Keratinocyte (primary cell): Measurements from ENCODE around the gene USF3. TPM values are rescaled to one million over a fixed set of nuclear protein-coding genes. Genes with fewer than 3 reads are reported as not detected.

Experiments
- DNase-seq: peaks from one replicate; pipeline ENCODE4 v3.0.0-alpha.2; 2011; ENCODE audit warnings: low read depth, missing footprints, low spot score
- FAIRE-seq: peaks from 2 replicates; lab custom pipeline; 2011; peaks lifted over from hg19 to GRCh38; lab: Jason Lieb, UNC
- H2AFZ ChIP-seq: 2 replicates; pipeline ENCODE4 v1.6.0; 2012; ENCODE audit warnings: low read length, control low read depth, inconsistent platforms; ENCODE audit not compliant: control insufficient read depth
- H3K27ac ChIP-seq: 2 replicates; pipeline ENCODE4 v1.5.1; 2011; ENCODE audit warnings: low read length; ENCODE audit not compliant: control insufficient read depth, insufficient read depth
- H3K27me3 ChIP-seq: 3 replicates; pipeline ENCODE4 v1.6.0; 2011; ENCODE audit warnings: low read length; ENCODE audit not compliant: control insufficient read depth, insufficient read depth; ENCODE audit errors: extremely low read depth
- H3K36me3 ChIP-seq, 2 experiments: 2 replicates in 1 of 2; 3 replicates in 1 of 2; pipeline ENCODE4 v1.5.1; 2011; ENCODE audit warnings: low read length in 2 of 2, mild to moderate bottlenecking in 1 of 2; ENCODE audit not compliant: control insufficient read depth in 2 of 2, insufficient read depth in 2 of 2; ENCODE audit errors: extremely low read depth in 1 of 2
- H3K4me1 ChIP-seq: 3 replicates; pipeline ENCODE4 v1.5.1; 2011; ENCODE audit warnings: low read length; ENCODE audit not compliant: control insufficient read depth, insufficient read depth; ENCODE audit errors: extremely low read depth
- H3K4me2 ChIP-seq: 3 replicates; pipeline ENCODE4 v1.6.0; 2011; ENCODE audit warnings: low read depth, low read length; ENCODE audit not compliant: control insufficient read depth, insufficient read depth; ENCODE audit errors: extremely low read depth
- H3K4me3 ChIP-seq, 3 experiments: fragments of 200-600 bp in 1 of 3; sonication (generic) in 1 of 3; 2 replicates in 2 of 3; 3 replicates in 1 of 3; pipeline ENCODE4 v1.5.1; 2011 to 2016; ENCODE audit warnings: low read length in 3 of 3, mild to moderate bottlenecking in 3 of 3, control low read depth in 2 of 3, inconsistent platforms in 1 of 3, low read depth in 1 of 3, mixed read lengths in 1 of 3, mixed run types in 1 of 3, moderate library complexity in 1 of 3; ENCODE audit not compliant: control insufficient read depth in 2 of 3, insufficient read depth in 2 of 3; ENCODE audit errors: extremely low read depth in 1 of 3
- H3K79me2 ChIP-seq: 2 replicates; pipeline ENCODE4 v1.6.0; 2012; ENCODE audit warnings: low read length; ENCODE audit not compliant: control insufficient read depth, insufficient read depth
- H3K9ac ChIP-seq: 3 replicates; pipeline ENCODE4 v1.6.0; 2011; ENCODE audit warnings: low read length; ENCODE audit not compliant: control insufficient read depth, insufficient read depth; ENCODE audit errors: extremely low read depth
- H3K9me1 ChIP-seq: 3 replicates; pipeline ENCODE4 v1.6.0; 2011; ENCODE audit warnings: low read length; ENCODE audit not compliant: control insufficient read depth, insufficient read depth; ENCODE audit errors: extremely low read depth
- H3K9me3 ChIP-seq: 2 replicates; pipeline ENCODE4 v1.5.1; 2012; ENCODE audit warnings: low read depth, low read length; ENCODE audit not compliant: control insufficient read depth
- H4K20me1 ChIP-seq: 3 replicates; pipeline ENCODE4 v1.6.0; 2011; ENCODE audit warnings: low read length; ENCODE audit not compliant: control insufficient read depth, insufficient read depth; ENCODE audit errors: extremely low read depth
- CTCF ChIP-seq, 3 experiments: IDR thresholded peaks in 1 of 3; conservative IDR thresholded peaks in 1 of 3; optimal IDR thresholded peaks in 1 of 3; 2 replicates in 2 of 3; 3 replicates in 1 of 3; pipeline versions ENCODE3 to v1.5.1; 2011; ENCODE audit warnings: low read length in 3 of 3, mild to moderate bottlenecking in 3 of 3, moderate library complexity in 2 of 3, control low read depth in 1 of 3, inconsistent platforms in 1 of 3; ENCODE audit not compliant: insufficient read depth in 2 of 3; ENCODE audit errors: extremely low read depth in 1 of 3
- EZH2 ChIP-seq: IDR thresholded peaks from one replicate; pipeline ENCODE4 v1.6.1; 2012; ENCODE audit warnings: inconsistent platforms, mild to moderate bottlenecking, low read length, moderate library complexity
- dilution Hi-C: fragments of 300-500 bp; cut with MboI; formaldehyde crosslinking; loops from one replicate; pipeline ENCODE4 v1.7.0; 2020; ENCODE audit warnings: low sequenced_read_pairs; ENCODE audit not compliant: extremely low pct_ligation_motif_present
- polyA plus RNA-seq, 5 experiments: library from polyadenylated mRNA; depleted of rRNA in 3 of 5; stranded (reverse) in 3 of 5; stranded (forward) in 1 of 5; unstranded in 1 of 5; fragments of >200 nt; gene quantifications; 1 replicate in 1 of 5; 2 replicates in 3 of 5; 3 replicates in 1 of 5; pipeline versions ENCODE4 v1.2.1 to v1.2.3, GENCODE V29; 2011 to 2012; ENCODE audit warnings: missing spikeins in 2 of 5, low read depth in 1 of 5, low replicate concordance in 1 of 5

The USF3 gene
- polyA plus RNA-seq, 1 donor (not counting 4 experiments of a cell fraction or from before 2014, with no cell fraction given) = 8.8 TPM

- DNase-seq (no peak), FAIRE-seq (no peak)
- dilution Hi-C loops = loop anchor here (25.0 kb wide), 1 partner anchor 120 kb away; no protein-coding TSS in a partner anchor
- no peaks in the 10 kb centered on the region for H3K79me2 ChIP-seq
- H3K27me3 ChIP-seq = peaks cover 6% of the 10 kb centered on the region
- TF ChIP-seq EZH2 = no peak
- no peak for TF ChIP-seq CTCF (optimal IDR thresholded peaks at IDR 0.05 in 1 of 3, IDR thresholded peaks at IDR 0.05 in 1 of 3, conservative IDR thresholded peaks at IDR 0.05 in 1 of 3; ENCODE audit: extremely low read depth in 1 of 3, insufficient read depth in 2 of 3, low read length in 3 of 3)
- no peak overlapping the region for H3K4me3 ChIP-seq
- no peak overlapping the region for H3K4me2 ChIP-seq
- H2AFZ ChIP-seq = no peak overlapping the region
- H4K20me1 ChIP-seq = no peaks in the 10 kb centered on the region
- no peaks in the 10 kb centered on the region for H3K4me1 ChIP-seq
- H3K9ac ChIP-seq = no peak overlapping the region
- H3K27ac ChIP-seq = no peak overlapping the region
- H3K36me3 ChIP-seq = no peaks in the 10 kb centered on the region
- no peaks in the 10 kb centered on the region for H3K9me3 ChIP-seq
- H3K9me1 ChIP-seq = no peaks in the 10 kb centered on the region
These were observed 89.2 kb downstream of the USF3 start for GRCh38 chr3:113607219-113607596.

GRCh38 chr3:113606539-113607218 is 89.8 kb downstream of the USF3 start:
- Histone ChIP-seq H3K9me3 (no peaks in the 10 kb centered on the region), H3K79me2 (no peaks in the 10 kb centered on the region), H4K20me1 (no peaks in the 10 kb centered on the region), H3K4me2 (no peak overlapping the region), H3K36me3 (no peaks in the 10 kb centered on the region), H3K4me1 (no peaks in the 10 kb centered on the region), H3K27me3 (peaks cover 6% of the 10 kb centered on the region), H2AFZ (no peak overlapping the region), H3K4me3 (no peak overlapping the region), H3K9me1 (no peaks in the 10 kb centered on the region), H3K9ac (no peak overlapping the region), H3K27ac (no peak overlapping the region)
- no peak for TF ChIP-seq CTCF (optimal IDR thresholded peaks at IDR 0.05 in 1 of 3, IDR thresholded peaks at IDR 0.05 in 1 of 3, conservative IDR thresholded peaks at IDR 0.05 in 1 of 3; ENCODE audit: extremely low read depth in 1 of 3, insufficient read depth in 2 of 3, low read length in 3 of 3)
- TF ChIP-seq EZH2 = no peak
- no peak for DNase-seq
- FAIRE-seq = no peak
- dilution Hi-C loops = loop anchor here (25.0 kb wide), 1 partner anchor 119 kb away; no protein-coding TSS in a partner anchor
